DOHH2 (cell line): ENCODE data around the gene FGGY.

ENCODE experiments used
- EZH2phosphoT487 ChIP-seq: fragments of 200-600 bp; sonication (generic); IDR thresholded peaks from 2 replicates; pipeline ENCODE4 v1.6.1; 2017; ENCODE audit warnings: borderline replicate concordance, mild to moderate bottlenecking, antibody characterized with exemption, low read length, moderate library complexity, mixed read lengths
- TF ChIP-seq, protein P1 (sequence below): fragments of 200-600 bp; sonication (generic); IDR thresholded peaks from one replicate; pipeline ENCODE4 v1.5.1; 2014; ENCODE audit warnings: antibody characterized with exemption, mild to moderate bottlenecking, low read depth, low read length; ENCODE audit not compliant: poor library complexity, severe bottlenecking

DNA sequence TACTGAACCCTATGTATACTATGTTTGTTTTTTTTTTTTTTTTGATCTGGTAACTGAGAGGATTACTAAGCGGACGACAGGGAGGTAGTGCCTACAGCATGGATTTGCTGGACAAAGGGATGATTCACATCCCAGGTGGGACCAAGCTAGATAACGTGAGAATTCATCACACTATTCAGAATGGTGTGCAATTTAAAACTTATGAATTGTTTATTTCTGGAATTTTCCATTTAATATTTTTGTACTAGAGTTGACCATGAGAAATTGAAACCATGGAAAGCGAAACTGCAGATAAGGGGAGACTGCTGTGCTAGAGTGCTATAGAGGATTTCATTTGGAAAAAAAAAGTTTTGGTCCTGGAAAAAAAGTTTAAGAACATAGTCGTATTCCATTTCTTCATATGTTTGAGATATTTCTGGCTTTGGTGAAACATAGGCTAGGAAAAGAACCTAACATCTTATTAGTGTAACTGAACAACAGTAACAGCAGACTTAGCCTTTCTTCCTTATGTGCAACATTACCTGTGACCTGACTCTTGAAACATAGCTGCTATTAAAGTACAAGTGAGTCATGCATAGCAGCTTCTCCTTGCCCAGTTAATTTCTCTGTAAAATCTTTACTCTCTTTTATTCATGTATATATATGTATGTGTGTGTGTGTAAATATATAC lies 202.5 kb downstream of the FGGY start:
- TF ChIP-seq, protein P1, sequence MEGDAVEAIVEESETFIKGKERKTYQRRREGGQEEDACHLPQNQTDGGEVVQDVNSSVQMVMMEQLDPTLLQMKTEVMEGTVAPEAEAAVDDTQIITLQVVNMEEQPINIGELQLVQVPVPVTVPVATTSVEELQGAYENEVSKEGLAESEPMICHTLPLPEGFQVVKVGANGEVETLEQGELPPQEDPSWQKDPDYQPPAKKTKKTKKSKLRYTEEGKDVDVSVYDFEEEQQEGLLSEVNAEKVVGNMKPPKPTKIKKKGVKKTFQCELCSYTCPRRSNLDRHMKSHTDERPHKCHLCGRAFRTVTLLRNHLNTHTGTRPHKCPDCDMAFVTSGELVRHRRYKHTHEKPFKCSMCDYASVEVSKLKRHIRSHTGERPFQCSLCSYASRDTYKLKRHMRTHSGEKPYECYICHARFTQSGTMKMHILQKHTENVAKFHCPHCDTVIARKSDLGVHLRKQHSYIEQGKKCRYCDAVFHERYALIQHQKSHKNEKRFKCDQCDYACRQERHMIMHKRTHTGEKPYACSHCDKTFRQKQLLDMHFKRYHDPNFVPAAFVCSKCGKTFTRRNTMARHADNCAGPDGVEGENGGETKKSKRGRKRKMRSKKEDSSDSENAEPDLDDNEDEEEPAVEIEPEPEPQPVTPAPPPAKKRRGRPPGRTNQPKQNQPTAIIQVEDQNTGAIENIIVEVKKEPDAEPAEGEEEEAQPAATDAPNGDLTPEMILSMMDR, result no peak
- TF ChIP-seq EZH2phosphoT487, result no peak
